Measurements from ENCODE around the gene GPR15LG.
"Not testable (repeated sequence)": the region's sequence is repeated elsewhere in the genome, so short reads cannot be mapped to it uniquely, and the experiment has no call there.

Gene GPR15LG

GRCh38 chr10:84166620-84167288 is 6.8 kb upstream of the GPR15LG start:
- no peak for DNase-seq

- not testable (repeated sequence) for DNase-seq
These were observed 6.3 kb upstream of the GPR15LG start for GRCh38 chr10:84167289-84167653.

GRCh38 chr10:84168382-84168781 is 5.2 kb upstream of the GPR15LG start:
- not testable (repeated sequence) for DNase-seq

- not testable (repeated sequence) for DNase-seq
These were observed 2.4 kb upstream of the GPR15LG start for GRCh38 chr10:84171237-84171636.

- not testable (repeated sequence) for DNase-seq
These were observed 1.7 kb upstream of the GPR15LG start for GRCh38 chr10:84171700-84172466.

- no peak for DNase-seq
These were observed 889 bp upstream of the GPR15LG start for GRCh38 chr10:84172467-84173356.

GRCh38 chr10:84175436-84175835 is 1.8 kb downstream of the GPR15LG start:
- DNase-seq = no peak

- DNase-seq = no peak
These were observed 2.8 kb downstream of the GPR15LG start for GRCh38 chr10:84176351-84176750.

- no peak for DNase-seq
These were observed 3.4 kb downstream of the GPR15LG start for GRCh38 chr10:84176836-84177474.

GRCh38 chr10:84177541-84178141 is 4.0 kb downstream of the GPR15LG start:
- DNase-seq = no peak

GRCh38 chr10:84178160-84178609 is 4.6 kb downstream of the GPR15LG start:
- DNase-seq = no peak

- no peak for DNase-seq
These were observed 5.6 kb downstream of the GPR15LG start for GRCh38 chr10:84179059-84179710.

- DNase-seq = not testable (repeated sequence)
These were observed 6.8 kb downstream of the GPR15LG start for GRCh38 chr10:84180386-84180785.

GRCh38 chr10:84181631-84182030 is 8.0 kb downstream of the GPR15LG start:
- no peak for DNase-seq

GRCh38 chr10:84184517-84184916 is 10.9 kb downstream of the GPR15LG start:
- DNase-seq = no peak

- DNase-seq = no peak
These were observed 12.1 kb downstream of the GPR15LG start for GRCh38 chr10:84185526-84186175.

GRCh38 chr10:84188815-84189214 is 15.2 kb downstream of the GPR15LG start:
- DNase-seq = no peak

- no peak for DNase-seq
These were observed 17.0 kb downstream of the GPR15LG start for GRCh38 chr10:84190621-84191020.

GRCh38 chr10:84191106-84191505 is 17.5 kb downstream of the GPR15LG start:
- no peak for DNase-seq

GRCh38 chr10:84193327-84193726 is 19.7 kb downstream of the GPR15LG start:
- DNase-seq = no peak

GRCh38 chr10:84193846-84194423 is 20.3 kb downstream of the GPR15LG start:
- no peak for DNase-seq
